Stimulated activated CD8-positive, alpha-beta memory T cell treated with anti-CD3 and anti-CD28 coated beads, Interleukin-12 subunit alpha, Interleukin-12 subunit beta, amount 100 ng/mL, for 4 hours (primary cell): Measurements from ENCODE around the gene SMIM43.

Source experiments
- DNase-seq: peaks from one replicate; pipeline ENCODE4 v3.0.0-alpha.2; 2020; ENCODE audit warnings: low read depth

Gene SMIM43

DNA sequence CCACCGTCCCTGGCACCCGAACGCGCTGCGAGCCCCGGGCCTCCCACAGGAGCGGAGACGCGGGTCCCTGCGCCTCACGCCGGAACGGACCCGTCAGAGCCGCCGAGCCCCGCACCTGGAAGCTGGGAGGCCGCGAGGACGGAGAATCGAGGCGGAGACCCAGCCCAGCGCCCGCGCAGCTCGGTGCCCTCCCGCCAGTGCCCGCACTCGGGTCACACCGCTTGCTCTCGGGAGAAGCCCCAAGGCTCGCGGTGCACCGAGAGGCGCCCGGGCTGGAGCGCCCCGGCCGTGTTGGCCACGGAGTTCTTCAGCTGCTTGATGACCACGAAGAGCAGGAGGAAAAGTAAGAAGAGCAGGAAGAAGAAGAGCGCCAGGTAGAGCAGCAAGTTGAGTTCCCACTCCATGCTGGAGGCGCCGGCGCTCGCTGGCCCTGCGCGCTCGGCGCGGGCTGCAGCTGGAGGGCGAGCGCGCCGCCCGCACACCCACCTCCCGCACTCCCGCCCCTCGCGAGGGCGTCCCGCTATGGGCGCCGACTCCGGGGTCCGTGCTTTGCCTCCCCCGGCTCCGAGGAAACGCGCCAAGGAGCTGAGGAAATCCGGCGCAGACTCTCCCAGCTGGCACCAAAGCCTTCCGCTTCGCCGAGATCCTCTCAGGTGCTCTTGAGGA, at the start of gene SMIM43:
TSS of gene SMIM43 (minus strand) at position 463 of the 666 bp plus-strand sequence. CDS start at position 404, 59 bp downstream.
- DNase-seq, result no peak

DNA sequence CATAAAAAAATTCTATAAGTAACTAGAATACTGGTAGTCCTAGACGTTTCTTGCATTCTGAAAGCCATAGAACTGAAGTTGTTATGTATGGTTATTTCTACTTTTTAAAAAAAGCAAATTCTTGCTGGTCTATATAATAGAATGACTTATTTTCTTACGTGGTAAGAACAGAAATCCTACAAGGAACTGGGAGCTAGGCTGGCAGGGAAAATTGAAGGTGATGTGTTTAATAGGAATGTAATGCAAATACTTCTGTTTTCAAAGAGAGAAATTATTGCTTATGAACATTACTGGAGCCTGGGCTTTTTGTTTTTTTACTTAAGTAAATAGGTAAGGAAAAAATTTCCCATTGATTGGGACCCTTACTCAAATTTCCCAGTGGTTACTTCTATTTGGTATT, 49.8 kb upstream of the SMIM43 start:
- no peak for DNase-seq

DNA sequence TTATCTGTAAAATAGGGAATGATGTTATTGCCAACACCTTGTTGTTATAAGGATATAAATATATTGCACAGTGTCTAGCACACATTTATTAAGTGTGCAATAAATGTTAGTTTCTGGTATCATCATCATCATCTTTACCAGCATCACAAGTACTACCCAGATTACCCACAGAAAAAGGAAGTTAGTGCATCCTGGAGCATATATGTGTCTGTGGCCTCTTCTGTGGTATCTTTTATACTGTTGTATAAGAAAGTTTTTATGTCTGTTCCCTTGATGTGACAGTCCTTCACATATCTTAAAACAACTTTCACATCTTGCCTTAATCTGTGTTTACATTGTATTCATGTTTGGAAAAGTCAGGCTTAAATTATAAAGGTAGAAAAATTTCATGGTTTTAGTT, 46.2 kb upstream of the SMIM43 start:
- no peak for DNase-seq

DNA sequence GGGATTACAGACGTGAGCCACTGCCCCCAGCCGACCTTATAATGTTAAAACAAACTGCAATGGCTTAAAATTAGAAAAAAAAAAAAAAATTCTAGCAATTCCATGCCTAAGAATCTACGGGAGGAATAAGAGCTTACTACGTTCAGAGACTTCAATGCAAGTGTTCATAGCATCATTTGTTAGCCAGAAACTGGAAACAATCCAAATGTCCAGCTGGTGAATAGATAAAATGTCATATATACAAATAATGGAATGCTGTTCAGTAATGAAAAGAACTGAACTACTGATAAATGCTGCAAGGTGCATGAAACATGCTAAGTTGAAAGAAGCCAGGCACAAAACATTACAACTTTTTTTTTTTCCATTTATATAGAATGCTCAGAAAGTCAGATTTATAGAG, 41.4 kb upstream of the SMIM43 start:
- DNase-seq, result no peak

DNA sequence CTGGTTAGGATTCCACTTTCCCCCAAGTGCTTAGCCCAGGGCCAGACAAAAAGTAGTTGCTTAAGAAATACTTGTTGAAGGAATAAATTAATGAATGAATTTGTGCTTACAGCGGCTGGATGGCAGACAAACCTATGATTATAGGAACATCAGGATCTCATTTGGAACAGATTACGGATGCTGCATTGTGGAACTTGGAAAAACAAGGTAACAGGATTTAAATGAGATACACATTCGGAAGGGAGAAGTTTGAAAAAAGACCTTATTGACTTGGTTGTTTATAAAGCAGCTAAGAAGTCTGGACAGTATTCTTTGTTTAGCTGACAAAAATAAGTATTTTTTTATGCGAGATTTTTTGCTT, 36.7 kb upstream of the SMIM43 start:
- no peak for DNase-seq

DNA sequence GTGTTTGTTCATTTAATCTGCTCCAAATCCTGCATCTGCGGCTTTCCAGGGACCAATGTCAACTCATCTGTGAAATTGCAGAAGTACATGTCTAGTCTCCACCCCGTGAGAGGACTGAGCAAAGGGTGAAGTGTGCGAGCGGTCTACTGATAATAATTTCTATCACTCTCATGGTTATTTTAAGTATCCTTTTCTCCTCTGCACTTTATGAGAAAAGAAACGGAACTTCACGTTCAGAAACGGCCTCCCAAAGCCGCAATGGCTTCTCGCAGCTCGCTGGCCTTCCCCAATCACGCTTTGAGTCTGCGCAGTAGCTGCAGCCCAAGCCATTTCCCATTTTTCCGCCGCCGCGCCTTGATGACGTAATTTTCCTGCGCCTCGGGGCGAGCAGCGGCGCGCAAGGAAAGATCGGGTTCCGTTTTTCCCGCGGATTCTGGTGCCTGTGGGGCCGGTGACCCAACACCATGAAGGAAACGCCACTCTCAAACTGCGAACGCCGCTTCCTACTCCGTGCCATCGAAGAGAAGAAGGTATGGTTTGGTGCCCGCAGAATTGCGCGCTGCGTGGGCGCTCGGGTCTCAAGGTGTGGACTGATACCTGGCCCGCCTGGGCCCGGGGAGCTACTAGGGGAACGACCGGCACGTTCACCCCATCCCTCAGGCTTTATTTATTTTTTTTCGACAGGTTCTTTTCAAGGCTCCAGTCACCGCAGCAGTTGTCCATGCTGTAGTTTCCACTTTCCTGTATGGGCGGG, 36.2 kb upstream of the SMIM43 start, which contains the start of gene EXOSC9:
TSS of gene EXOSC9 (plus strand) at position 363 of the 754 bp plus-strand sequence. CDS start at position 465, 102 bp downstream.
- peak; percentile 88 for DNase-seq

DNA sequence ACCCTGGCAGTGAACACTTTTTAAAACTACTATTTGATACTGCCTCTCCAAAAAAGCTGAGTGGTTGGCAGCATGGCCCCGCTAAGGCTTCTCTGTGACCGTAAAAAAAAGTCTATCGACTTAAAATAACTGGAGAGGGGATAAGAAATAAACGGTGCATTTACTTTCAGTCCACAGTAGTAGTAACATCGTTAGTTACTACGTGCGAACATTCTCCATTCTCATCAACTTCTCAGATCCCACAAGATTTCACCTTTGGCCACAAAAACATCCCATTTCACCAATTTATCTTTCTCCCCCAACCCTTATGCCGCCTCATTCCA, 35.6 kb upstream of the SMIM43 start:
- no peak for DNase-seq

DNA sequence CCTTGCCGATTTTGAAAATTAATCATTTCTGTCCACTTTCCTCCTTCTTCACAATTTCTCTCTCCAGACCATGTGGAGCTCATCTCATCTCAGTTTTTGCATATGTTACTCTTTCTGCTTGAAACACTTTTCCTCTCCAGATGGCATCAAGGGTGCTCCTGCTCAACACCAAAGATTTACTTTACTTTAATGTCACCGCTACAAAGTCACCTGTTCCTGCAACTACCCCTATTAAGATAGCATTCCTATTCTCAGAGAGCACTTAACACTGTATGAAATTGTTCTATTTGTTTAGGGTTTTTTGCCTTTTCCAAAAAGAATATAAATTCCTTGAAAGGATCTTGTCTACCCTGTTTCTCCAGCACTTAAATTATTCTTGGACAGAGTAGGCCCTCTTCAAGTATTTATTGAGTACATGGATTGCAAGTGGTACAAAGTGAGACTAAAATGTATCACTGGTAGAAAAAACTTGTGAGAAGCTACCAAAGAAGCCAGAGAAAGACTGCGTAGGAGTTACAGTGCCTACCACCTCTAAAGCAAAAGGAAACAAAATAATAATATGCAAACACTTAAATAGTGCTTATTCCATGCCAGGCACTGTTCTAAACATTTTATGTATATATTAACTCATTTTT, 35.0 kb upstream of the SMIM43 start:
- no peak for DNase-seq

DNA sequence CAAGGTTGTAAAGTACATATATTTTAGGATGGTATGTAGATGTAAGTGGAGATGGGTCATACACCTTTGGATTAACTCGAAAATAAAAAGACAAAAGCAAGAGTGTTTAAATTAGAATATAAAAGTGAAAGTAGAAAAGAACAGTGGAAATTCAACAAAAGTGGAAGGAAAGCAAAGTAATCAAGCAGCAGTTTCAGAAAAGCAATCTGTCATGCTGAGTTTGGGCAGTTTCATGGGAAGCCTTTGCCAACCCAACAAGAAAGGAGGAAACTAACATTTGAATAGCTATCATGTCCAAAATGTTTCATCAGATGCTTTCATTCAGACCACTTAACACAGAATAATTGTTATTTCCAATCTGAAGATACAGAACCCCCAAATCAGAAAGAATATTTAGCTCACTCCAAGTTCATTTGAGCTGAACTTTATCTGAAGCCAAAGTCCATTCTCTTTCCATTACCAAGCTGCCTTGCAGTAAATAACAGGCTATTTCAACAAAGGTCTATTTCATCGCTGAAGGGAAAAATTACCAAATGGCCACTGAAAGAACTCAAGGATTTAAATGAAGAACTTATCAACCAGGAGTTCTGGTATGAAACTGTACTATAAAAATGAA, 34.4 kb upstream of the SMIM43 start:
- no peak for DNase-seq

DNA sequence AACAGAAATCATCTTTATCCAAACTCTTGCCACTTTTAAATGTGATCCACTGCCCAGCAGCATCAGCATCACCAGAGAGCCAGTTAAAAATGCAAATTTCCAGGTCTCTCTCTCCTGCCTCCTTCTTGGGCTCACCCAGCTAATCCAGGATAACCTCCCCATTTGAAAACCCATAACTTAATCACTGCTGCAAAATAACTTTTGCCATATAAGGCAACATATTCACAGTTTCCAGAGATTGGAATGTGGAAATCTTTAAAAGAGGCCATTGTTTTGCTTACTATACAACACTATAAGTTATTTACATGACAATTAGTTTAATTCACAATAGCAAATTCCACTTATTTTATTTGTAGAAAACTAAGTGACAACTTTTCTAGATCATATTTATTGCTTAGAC, 31.3 kb upstream of the SMIM43 start:
- DNase-seq, result no peak

DNA sequence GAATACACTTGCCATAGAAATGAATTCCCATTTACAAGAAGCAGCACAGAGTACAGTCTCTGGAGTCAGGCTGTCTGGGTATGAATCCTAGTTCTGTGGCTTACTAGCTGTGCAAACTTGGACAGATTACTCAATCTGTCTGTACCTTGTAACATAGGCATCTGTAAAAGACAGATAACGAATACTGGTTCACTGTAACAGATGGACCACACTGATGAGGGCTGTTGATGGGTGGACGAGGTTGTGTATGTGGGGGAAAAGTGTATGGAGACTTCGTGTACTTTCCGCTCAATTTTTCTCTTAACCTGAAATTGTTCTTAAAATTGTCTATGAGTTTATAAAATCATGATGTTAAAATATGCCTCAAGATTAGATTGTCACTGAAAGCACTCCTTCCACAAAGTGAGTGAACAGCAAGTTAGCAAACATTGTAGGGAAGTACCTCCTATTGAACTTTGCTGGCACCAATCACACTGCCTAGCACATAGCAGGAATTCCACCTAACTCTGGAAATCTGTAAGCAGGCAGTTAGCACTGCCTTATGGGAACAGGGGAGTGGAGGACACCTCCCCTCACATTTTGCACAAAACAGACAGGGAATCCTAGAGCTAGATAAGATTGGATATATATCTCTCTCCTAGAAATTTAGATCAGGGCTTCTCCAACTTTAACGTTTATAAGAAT, 29.7 kb upstream of the SMIM43 start:
- no peak for DNase-seq

DNA sequence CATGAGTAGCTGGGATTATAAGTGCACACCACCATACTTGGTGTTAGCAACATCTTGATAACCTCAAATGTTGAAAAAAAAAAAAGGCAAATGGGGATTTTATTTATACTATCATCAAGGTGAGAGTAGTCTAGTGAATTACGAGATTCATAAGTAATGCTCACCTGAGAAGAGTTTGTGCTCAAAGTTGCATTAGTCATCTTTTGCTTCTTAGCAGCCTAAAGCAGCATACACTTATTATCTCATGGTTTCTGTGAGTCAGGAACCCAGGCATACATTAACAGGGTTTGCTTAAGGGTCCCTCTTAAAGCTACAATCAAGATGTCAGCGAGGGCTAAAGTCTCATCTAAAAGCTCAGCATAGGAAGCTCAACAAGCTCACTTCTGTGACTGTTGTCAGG, 28.0 kb upstream of the SMIM43 start:
- no peak for DNase-seq

DNA sequence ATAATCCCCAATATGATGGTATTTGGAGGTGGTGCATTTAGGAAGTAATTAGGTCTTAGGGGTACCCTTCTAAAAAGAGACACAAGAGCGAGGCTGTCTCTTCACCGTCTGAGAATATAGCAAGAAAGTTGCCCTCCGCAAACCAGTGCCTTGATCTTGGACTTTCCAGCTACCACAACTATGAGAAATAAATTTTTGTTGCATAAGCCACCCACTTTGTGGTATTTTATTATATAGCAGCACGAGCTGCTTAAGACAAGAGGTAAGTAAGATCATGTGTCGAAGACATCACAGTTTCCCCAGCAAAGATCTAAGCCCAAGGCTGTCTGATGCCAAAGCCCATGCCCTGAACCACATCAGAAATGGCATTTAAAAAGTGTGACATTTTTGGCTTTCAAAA, 26.5 kb upstream of the SMIM43 start:
- no peak for DNase-seq

DNA sequence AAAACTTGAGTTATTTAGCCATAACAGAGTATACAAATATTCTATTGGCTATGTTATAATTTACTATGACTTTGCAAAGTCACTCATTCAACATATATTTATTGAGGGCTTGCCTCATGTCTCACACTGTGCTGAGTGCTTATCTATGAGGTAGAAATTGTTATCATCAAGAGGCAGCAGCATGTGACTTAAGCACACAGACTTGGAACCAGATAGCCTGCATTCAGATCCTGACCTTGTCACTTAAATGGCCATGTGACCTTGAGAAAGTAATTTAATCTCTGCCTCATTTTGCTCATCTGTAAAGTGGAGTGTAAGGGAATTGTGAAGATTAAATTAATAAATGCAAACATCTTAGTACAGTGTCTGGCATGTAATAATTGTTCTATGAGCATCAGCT, 26.0 kb upstream of the SMIM43 start:
- DNase-seq, result no peak

DNA sequence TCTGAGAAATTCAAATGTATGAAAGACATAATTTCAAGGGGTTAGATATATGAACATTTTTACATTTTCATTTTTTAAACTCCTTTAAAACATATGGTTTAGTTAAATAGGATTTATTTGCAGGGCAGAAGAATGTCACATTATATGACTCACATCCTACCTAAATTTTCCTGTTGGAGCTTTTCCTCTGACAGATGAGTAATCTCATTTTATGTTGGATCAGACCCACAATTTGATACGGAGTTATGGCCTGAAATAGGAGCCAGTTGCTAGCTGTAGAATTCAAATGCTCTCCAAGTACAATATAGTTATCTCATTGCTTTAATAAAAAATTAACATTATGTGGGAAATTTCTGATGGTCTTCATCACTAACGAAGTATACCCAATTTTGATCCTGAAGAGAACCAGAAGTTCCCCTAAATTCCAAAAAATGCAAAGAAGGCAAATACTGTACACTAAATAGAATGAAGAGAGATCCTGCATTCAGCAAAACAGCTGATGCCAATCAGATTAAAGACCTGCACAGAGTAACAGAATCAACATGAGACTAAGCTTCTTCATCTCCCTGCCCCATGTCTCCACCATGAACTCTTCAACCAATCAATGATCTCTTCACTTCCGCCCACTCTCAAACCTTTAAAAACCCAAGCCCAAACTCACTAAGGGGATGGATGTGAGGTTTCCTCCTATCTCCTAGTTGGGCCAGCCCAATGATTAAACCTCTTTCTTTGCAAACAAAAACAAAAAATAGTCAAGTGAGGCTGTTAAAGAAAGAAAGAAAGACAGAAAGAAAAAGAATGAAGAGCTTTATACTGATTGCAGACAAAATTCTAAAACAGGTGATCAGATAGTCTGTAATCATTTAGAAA, 25.2 kb upstream of the SMIM43 start:
- no peak for DNase-seq

DNA sequence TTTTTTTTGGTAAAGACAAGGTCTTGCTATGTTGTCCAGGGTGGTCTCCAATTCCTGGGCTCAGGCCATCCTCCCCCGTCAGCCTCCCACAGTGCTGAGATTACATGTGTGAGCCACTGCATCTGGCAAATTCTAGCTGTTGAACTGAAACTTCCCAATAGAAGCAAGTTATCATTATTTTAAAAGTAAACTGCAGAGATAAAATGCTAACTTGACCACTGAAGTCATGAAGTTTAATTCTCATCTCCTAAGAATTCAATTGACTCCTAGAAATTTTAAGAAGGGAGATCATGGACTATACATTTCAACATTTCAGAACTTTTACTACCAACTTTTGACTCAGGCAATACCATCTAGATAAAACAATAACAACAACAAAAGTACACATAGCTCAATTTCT, 24.5 kb upstream of the SMIM43 start:
- DNase-seq, result no peak

DNA sequence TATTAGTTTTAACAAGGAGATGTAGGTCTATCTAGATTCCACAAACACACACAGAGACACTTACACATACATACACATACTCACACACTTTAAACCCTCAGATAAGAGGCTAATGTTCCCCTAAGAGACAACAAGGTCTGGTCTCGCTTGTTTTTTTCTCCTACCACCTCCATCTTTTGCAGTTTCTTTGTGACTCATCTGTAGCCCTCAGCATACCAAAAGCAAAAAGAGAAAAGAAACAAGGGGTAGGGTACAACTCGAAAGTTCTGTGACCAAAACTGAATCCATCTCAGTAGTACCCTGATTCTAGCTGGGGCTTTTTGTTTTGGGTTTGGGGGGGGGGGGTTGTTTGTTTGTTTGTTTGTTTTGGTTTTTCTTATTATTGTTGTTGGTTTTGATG, 23.9 kb upstream of the SMIM43 start:
- DNase-seq, result no peak

DNA sequence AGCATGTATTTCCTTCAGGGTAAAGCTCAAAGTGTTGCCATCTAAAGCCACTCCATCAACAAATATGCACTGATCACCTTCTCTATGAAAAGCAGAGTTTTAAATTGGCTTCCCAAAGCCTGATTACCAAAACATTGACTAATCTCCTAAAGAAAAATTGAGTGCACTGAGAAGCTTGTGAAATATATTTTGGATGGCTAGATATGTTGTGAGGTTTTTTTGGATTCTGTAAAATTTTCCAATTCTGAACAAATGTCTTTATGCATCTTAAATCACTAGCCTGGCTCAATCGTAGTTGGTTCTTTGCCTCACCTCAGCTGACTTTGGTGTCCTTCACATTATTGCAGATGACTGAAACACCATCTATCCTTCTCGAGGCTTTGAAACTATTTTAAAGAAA, 21.3 kb upstream of the SMIM43 start:
- DNase-seq, result no peak

DNA sequence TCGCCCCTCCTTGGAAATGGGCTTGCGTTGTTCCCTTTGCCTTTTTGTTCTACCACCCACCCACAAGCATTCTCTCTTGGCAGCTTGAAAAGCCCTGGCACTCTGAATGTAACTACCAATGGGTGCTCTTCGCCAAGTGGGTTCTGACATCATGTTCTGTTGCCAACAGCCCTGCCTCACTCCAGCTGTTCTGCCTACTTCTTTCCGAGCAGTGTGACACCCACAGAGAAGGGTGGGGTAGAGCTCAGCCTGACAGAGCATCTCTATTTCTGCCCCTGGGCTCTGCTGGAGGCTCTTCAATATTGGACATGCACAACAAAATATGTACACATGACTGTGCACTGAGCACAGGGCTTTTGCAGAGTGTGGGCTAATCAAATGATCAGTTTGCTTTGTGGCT, 20.5 kb upstream of the SMIM43 start:
- DNase-seq, result no peak

DNA sequence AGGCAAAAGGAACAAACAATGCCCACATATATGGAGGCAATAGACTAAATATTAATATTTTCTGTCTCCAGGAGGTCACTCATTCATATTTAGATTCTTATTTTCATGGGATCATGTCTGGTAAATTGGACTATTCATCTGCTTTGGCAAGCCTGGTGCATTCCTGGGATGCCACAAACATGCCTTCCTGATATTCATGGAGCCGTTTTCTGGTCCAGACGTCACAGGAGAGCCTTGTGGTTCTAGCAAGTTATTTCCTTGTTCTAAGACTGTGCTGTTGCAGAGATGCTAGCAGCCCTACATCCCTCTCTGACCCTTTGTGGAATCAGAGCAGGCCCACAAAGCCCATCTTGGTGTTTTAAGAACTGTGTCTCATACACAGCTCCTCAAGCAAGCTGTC, 20.0 kb upstream of the SMIM43 start:
- no peak for DNase-seq

DNA sequence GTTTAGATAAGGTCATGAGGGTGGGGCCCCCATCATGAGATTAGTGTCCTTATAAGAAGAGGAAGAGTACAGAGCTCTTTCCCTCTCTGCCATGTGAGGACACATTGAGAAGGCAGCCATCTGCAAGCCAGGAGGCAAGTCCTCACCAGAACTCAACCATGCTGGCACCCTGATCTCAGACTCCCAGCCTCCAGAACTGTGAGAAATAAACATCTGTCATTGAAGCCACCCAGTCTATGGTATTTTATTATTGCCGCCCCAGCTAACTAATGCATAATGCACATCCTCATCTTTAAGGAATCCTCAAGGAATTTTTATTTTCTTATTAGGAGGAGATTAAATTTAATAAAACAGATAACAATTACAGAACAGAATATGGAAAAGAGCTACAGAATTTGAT, 19.4 kb upstream of the SMIM43 start:
- DNase-seq, result no peak

DNA sequence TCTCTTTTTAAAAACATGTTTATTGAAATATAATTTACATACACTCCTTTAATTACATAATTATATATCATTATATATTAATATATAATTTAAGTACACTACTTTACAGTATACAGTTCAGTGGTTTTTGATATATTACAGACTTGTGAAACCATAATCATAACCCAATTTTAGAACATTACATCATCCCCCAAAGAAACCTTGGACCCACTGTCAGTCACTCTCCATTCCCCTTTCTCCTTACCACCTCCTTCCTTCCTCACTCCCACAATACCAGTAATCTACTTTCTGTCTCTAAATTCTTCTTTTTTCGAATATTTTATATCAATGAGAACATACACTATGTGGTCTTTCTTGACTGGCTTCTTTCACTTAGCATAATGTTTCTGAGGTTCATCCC, 18.2 kb upstream of the SMIM43 start:
- DNase-seq, result no peak
